Stimulated activated CD8-positive, alpha-beta memory T cell treated with anti-CD3 and anti-CD28 coated beads, Interleukin-7, amount 100 ng/mL, for 1 hour (primary cell): ENCODE data around the gene ZWINT.

Experiments used
- DNase-seq, 2 donors: peaks; one replicate each; pipeline ENCODE4 v3.0.0-alpha.2; 2020; ENCODE audit warnings: low read depth in 2 of 2

ZWINT gene

GRCh38 chr10:56360967-56361612, at the start of gene ZWINT:
ZWINT (minus strand) TSS chr10:56361259; CDS start chr10:56361236, 23 bp downstream.
- DNase-seq = peak; percentile 74 to 80

DNA sequence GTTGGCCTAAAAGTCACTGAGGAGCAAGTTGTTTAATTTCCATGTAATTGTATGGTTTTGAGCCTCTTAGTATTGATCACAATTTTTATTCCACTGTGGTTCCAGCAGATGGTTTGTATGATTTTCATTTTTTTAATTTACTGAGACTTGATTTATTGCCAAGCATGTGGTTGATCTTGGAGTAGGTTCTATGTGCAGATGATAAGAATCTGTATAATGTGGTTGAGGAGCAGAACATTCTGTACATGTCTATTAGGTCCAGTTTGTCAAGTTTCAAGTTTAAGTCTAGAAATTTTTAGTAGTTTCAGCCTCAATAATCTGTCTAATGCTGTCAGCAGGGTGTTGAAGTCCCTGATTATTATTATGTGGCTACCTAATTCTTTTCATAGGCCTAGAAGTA, 22.7 kb upstream of the ZWINT start:
- no peak for DNase-seq

DNA sequence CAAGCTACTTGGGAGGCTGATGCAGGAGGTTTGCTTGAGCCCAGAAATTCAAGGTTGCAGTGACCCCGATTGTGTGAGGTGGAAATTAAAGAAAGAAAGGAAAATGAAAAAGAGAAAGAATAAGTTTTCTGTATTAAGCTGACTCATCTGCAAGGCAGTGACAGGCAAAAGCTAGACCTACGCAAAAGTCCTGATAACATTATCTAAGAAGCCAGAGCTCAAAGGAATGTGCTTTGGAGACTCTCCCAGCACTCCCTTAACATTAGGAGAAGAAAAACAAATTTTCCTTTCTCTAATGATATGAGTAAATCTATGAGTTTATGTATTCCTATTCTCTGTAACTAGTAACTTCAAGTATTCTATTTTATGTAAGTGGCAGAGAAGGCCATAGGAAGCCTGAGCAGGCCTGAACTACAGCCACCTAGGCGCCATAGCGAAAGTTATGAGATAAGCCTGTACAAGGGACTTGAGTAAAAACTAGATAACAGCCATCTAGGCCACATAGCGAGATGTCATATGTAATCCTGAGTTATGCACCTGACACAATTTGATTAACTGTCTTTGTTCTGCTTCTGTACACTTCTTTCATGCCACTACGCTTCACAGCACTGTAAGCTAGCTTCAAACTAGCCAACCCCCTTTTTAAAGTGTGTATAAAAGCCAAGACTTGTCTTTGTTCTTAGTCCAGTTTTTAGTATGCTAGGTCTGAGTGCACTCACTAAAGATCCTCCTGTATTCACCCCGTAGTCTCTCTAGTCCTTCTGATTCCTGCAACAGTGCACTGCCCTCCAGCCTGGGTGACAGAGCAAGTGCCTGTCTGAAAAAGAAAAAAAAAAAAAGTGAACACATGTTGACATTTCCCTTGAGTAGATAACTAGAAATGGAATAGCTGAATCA, 9.4 kb upstream of the ZWINT start:
- no peak for DNase-seq

- DNase-seq = no peak
Measured at GRCh38 chr10:56360583-56360966, 484 bp downstream of the ZWINT start.

DNA sequence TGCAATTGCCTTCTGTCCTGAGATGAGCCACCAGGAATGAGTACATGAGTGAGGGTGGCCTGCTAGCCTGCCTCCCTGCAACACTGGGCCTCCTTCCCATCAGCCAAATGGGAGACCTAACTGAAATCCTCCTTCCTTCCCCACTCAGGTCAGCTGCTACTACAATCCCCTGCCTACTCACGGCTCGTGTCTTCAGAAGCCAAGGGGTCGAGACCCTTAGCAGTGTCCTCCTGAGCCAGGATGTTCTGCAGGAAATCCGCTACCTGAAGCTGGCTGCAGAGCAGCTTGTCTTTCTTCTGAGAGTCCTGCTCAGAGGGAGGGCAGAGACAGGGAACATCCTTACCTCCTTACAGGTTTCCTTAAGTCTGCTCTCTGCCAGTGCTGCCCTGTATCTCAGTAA, 1.2 kb downstream of the ZWINT start:
- DNase-seq = no peak

DNA sequence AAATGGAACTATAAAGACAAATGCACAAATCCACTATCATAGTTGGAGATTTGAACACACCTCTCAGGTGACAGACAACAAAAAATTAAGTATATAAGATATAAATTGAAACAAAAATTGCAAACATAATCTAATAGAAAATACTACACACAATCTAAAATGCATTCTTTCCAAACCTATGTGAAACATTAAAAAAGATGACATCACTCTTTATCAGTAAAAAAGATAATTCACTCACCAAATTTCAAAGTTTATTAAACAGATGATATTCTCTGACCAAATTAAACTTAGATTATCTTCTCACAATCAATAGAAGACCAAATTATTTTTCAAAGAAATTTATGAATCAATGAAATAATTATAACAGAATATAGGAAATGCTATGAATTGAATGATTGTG, 4.0 kb downstream of the ZWINT start:
- no peak for DNase-seq

GRCh38 chr10:56351909-56352630, 9.0 kb downstream of the ZWINT start:
- DNase-seq = no peak

- no peak for DNase-seq
Measured at GRCh38 chr10:56349611-56350010, 11.4 kb downstream of the ZWINT start.

DNA sequence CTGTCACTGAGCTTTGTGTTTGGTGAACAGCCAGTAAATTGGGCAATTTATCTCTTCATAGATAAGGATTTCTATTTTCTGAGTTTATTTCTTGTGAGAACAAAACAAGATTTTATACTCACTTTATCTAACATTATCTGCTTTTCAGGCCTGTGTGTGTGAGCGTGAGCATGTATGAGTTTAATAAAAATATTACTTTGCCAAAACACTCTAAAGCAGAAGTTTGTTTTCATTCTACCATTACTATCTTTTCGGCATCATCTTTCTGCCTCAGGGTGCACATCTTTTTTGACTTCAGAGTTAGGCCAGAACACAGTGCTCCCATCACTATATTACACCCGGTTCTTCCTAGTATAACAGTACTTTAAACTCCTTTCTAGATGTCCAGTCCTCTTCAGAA, 13.0 kb downstream of the ZWINT start:
- DNase-seq = no peak

DNA sequence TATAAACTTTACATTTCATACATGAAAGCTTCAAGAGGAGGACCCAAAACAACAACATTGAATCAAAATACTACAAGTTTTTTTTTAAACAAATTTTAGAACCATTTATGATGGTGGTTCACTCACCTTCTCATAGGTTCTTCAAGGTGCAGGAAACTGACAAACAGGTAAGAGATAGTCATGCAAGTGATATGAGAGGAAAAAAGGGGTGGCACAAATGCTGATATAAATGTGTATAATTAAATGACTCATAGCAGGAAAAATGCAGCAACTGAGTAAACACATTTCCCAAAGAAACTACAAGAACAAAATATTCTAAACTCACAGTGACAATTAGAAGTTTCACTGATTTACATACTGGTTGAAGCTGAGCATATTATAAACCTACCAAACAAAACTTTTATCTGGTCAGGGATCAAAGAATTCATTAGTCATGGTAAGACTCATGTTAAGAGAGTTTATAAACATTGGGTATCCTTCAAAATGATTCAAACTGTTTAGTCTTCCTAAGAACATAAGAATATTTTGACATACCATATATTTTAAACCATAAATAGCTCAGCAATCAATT, 14.1 kb downstream of the ZWINT start:
- DNase-seq = no peak

- no peak for DNase-seq
Measured at GRCh38 chr10:56341612-56342011, 19.4 kb downstream of the ZWINT start.

- no peak for DNase-seq
Measured at GRCh38 chr10:56329961-56330360, 31.1 kb downstream of the ZWINT start.

- DNase-seq = no peak
Measured at GRCh38 chr10:56327118-56327517, 33.9 kb downstream of the ZWINT start.

DNA sequence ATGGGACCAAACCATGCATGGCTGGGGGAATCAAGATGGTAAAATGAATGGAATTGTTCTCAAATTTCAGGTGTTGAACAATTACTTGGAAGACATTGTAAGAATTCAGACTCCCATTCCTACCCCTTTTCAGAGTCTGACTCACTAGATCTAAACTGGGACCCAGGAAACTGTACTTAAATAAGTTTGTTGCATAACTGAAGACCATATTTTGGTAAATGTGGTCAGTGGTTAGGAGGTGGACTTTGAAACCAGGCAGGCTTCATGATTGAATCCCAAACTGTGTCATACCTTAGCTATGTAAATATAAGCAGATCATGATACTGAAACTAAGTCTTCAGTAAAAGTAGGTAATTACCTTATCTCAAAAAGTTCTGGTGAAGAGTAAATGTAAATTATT, 41.7 kb downstream of the ZWINT start:
- DNase-seq = no peak

DNA sequence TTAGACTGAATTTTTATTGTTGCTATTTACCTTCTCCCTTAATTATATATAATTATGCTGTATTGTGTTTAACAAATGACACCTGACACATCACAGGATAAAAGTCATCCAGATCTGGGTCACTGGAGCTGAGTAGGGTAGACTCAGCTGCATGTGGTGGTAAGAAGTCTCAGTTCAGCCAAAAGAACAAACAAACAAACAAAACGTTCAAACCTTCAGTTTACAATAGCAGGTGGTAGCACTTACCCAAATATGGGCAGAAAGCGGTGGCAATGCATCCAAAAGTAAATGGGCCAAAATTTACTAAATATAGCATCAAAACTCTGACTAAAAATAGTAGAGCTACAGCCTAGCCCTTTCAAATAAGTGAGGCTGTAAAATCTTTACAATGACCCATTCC, 42.2 kb downstream of the ZWINT start:
- no peak for DNase-seq

GRCh38 chr10:56317603-56318002, 43.5 kb downstream of the ZWINT start:
- DNase-seq = no peak

DNA sequence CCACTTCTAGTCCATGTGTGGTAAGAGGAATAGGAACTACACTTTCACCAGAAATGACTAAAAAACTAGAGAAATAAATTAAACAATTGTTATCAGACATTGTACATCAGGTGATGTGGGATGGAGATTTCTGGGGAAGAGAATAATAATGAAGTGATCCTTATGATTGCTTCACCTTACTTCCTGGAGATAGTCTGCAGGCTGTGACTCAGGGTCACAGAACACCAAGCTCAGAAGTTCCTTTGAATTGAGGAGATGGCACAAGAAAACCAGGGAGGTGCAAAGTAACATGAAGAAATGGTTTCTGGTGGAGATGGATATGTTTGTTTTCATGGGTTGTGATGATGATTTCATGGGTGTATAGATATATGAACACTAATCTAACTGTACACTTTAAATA, 44.5 kb downstream of the ZWINT start:
- no peak for DNase-seq
